Measurements from ENCODE around the gene PBX1.

PBX1 gene

DNA sequence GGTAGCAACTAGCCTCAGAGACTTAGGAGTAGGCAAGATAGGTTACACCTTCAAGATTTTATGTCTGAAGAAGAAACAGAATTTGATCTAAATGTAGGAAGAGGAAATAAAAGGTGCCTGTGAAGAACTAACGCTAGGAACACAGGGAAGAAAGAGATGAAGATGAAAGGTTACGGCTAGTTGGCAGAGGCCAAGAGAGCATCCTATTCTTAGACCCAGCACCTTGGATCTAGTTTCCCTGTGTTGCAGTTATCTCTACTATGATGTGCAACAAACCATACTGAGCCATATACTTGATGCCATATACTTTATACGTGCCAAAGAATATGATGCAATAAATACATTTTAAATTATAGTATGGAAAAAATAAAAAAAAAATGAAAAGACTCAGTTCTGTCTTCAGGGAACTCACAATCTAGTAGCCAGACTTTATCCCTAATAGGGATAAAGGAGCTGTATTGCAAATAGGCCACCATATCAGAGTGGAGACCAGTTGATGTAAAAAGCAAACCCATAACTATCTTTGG lies 181.1 kb downstream of the PBX1 start:
- H3K79me1 ChIP-seq (ENCODE audit: low read depth, low read length): no peaks in the 10 kb centered on the region
- H2BK120ac ChIP-seq (ENCODE audit: low read depth, low read length): no peak overlapping the region
- no peak overlapping the region for H2BK5ac ChIP-seq (ENCODE audit: low read length)
- WGBS, 2 donors (ENCODE audit: extremely low coverage in 2 of 2, insufficient read length in 2 of 2, insufficient replicate concordance in 1 of 2): no CpG with 5 or more reads among the region's 3 CpGs
- H3K4me2 ChIP-seq (ENCODE audit: insufficient read depth, low read length, poor library complexity, severe bottlenecking): no peak overlapping the region
- no peak overlapping the region for H4K8ac ChIP-seq (ENCODE audit: low read depth, low read length)
- H3K23ac ChIP-seq (ENCODE audit: low read depth, low read length, poor library complexity): no peak overlapping the region
- peaks cover 12 to 19% of the 10 kb centered on the region in 2 donors for H3K4me1 ChIP-seq (ENCODE audit: control insufficient read depth in 2 of 2, insufficient read depth in 1 of 2, low read depth in 1 of 2, low read length in 2 of 2)
- H3K4ac ChIP-seq (ENCODE audit: low read length): no peak overlapping the region
- no peak overlapping the region for H4K91ac ChIP-seq (ENCODE audit: low read depth, low read length, poor library complexity)
- H3K27ac ChIP-seq (replicated peaks; ENCODE audit: low read length): no peak overlapping the region
- no peak overlapping the region for H2AK5ac ChIP-seq (ENCODE audit: low read depth, low read length)
- no peak overlapping the region for H2AFZ ChIP-seq (ENCODE audit: low read length)
- no peak overlapping the region for H3K18ac ChIP-seq (ENCODE audit: low read length)
- H3K36me3 ChIP-seq (replicated peaks in 1 of 2; ENCODE audit: control insufficient read depth in 2 of 2, insufficient read depth in 2 of 2, low read length in 2 of 2): no peaks in the 10 kb centered on the region
- no peak for DNase-seq (ENCODE audit: low spot score)
- no peaks in the 10 kb centered on the region for H3K9me3 ChIP-seq (replicated peaks in 1 of 2; ENCODE audit: control insufficient read depth in 2 of 2, insufficient read depth in 1 of 2, low read depth in 1 of 2, low read length in 2 of 2)
- no peak overlapping the region for H3K4me3 ChIP-seq (ENCODE audit: low read length in 2 of 2)
- no peaks in the 10 kb centered on the region for H3K27me3 ChIP-seq (ENCODE audit: control insufficient read depth in 3 of 3, insufficient read depth in 3 of 3, low read depth in 1 of 3, low read length in 3 of 3)
- no peak overlapping the region for H2BK15ac ChIP-seq (ENCODE audit: low read length)
- no peak overlapping the region for H2BK12ac ChIP-seq (ENCODE audit: low read length)
- no peak overlapping the region for H3K9ac ChIP-seq (ENCODE audit: low read depth, low read length, poor library complexity)
- H3K14ac ChIP-seq (ENCODE audit: low read length): no peak overlapping the region

- H2BK12ac ChIP-seq (ENCODE audit: low read length): no peak overlapping the region
- no peaks in the 10 kb centered on the region for H3K9me3 ChIP-seq (replicated peaks in 1 of 2; ENCODE audit: control insufficient read depth in 2 of 2, insufficient read depth in 1 of 2, low read depth in 1 of 2, low read length in 2 of 2)
- no peak for DNase-seq (ENCODE audit: low spot score)
- no CpG with 5 or more reads among the region's 3 CpGs for WGBS, 2 donors (ENCODE audit: extremely low coverage in 2 of 2, insufficient read length in 2 of 2, insufficient replicate concordance in 1 of 2)
- no peak overlapping the region for H4K8ac ChIP-seq (ENCODE audit: low read depth, low read length)
- H3K4me2 ChIP-seq (ENCODE audit: insufficient read depth, low read length, poor library complexity, severe bottlenecking): no peak overlapping the region
- H2AFZ ChIP-seq (ENCODE audit: low read length): no peak overlapping the region
- no peaks in the 10 kb centered on the region for H3K79me1 ChIP-seq (ENCODE audit: low read depth, low read length)
- H3K4ac ChIP-seq (ENCODE audit: low read length): no peak overlapping the region
- H3K27ac ChIP-seq (replicated peaks; ENCODE audit: low read length): no peak overlapping the region
- H2BK5ac ChIP-seq (ENCODE audit: low read length): no peak overlapping the region
- no peak overlapping the region for H4K91ac ChIP-seq (ENCODE audit: low read depth, low read length, poor library complexity)
- H3K4me1 ChIP-seq (ENCODE audit: control insufficient read depth in 2 of 2, insufficient read depth in 1 of 2, low read depth in 1 of 2, low read length in 2 of 2): peaks cover 6 to 11% of the 10 kb centered on the region in 2 donors
- no peak overlapping the region for H3K23ac ChIP-seq (ENCODE audit: low read depth, low read length, poor library complexity)
- no peak overlapping the region for H3K9ac ChIP-seq (ENCODE audit: low read depth, low read length, poor library complexity)
- H3K36me3 ChIP-seq (replicated peaks in 1 of 2; ENCODE audit: control insufficient read depth in 2 of 2, insufficient read depth in 2 of 2, low read length in 2 of 2): no peaks in the 10 kb centered on the region
- no peak overlapping the region for H2BK15ac ChIP-seq (ENCODE audit: low read length)
- H3K27me3 ChIP-seq (ENCODE audit: control insufficient read depth in 3 of 3, insufficient read depth in 3 of 3, low read depth in 1 of 3, low read length in 3 of 3): no peaks in the 10 kb centered on the region
- no peak overlapping the region for H3K18ac ChIP-seq (ENCODE audit: low read length)
- no peak overlapping the region for H3K14ac ChIP-seq (ENCODE audit: low read length)
- no peak overlapping the region for H2AK5ac ChIP-seq (ENCODE audit: low read depth, low read length)
- no peak overlapping the region for H2BK120ac ChIP-seq (ENCODE audit: low read depth, low read length)
- H3K4me3 ChIP-seq (ENCODE audit: low read length in 2 of 2): no peak overlapping the region
Measured at GRCh38 chr1:164742745-164743144, 183.8 kb downstream of the PBX1 start.

DNA sequence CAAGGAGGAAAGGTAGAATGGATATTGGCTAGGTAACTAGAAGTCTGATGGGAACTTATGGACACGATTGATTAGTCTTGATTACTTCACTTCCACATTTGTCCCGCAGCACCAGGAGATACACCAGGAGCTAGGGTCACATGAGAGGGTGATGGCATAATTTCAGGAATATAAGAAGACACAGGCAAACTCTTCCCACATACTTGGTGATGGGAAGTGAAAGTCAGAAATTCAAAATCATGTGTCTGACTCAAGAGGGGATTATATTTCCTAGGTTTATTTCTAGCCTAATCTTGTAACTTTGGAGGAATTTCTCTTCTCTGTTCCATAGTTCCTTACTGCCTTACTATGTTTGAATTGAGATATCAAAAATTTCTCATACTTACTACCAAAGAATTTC lies 185.0 kb downstream of the PBX1 start:
- Histone ChIP-seq H3K4ac (ENCODE audit: low read length) (no peak overlapping the region), H3K14ac (ENCODE audit: low read length) (no peak overlapping the region), H2AFZ (ENCODE audit: low read length) (no peak overlapping the region), H3K9me3 (replicated peaks in 1 of 2; ENCODE audit: control insufficient read depth in 2 of 2, insufficient read depth in 1 of 2, low read depth in 1 of 2, low read length in 2 of 2) (no peaks in the 10 kb centered on the region), H2AK5ac (ENCODE audit: low read depth, low read length) (no peak overlapping the region), H2BK120ac (ENCODE audit: low read depth, low read length) (no peak overlapping the region), H3K79me1 (ENCODE audit: low read depth, low read length) (no peaks in the 10 kb centered on the region), H3K4me1 (ENCODE audit: control insufficient read depth in 2 of 2, insufficient read depth in 1 of 2, low read depth in 1 of 2, low read length in 2 of 2) (peaks cover 9 to 18% of the 10 kb centered on the region in 2 donors), H3K27me3 (ENCODE audit: control insufficient read depth in 3 of 3, insufficient read depth in 3 of 3, low read depth in 1 of 3, low read length in 3 of 3) (no peaks in the 10 kb centered on the region), H2BK12ac (ENCODE audit: low read length) (no peak overlapping the region), H4K8ac (ENCODE audit: low read depth, low read length) (no peak overlapping the region), H4K91ac (ENCODE audit: low read depth, low read length, poor library complexity) (no peak overlapping the region), H3K4me3 (ENCODE audit: low read length in 2 of 2) (no peak overlapping the region), H3K4me2 (ENCODE audit: insufficient read depth, low read length, poor library complexity, severe bottlenecking) (no peak overlapping the region), H2BK5ac (ENCODE audit: low read length) (no peak overlapping the region), H3K9ac (ENCODE audit: low read depth, low read length, poor library complexity) (no peak overlapping the region), H3K18ac (ENCODE audit: low read length) (no peak overlapping the region), H2BK15ac (ENCODE audit: low read length) (no peak overlapping the region), H3K23ac (ENCODE audit: low read depth, low read length, poor library complexity) (no peak overlapping the region), H3K36me3 (replicated peaks in 1 of 2; ENCODE audit: control insufficient read depth in 2 of 2, insufficient read depth in 2 of 2, low read length in 2 of 2) (peaks cover 0 to 2% of the 10 kb centered on the region in 2 donors), H3K27ac (replicated peaks; ENCODE audit: low read length) (no peak overlapping the region)
- DNase-seq (ENCODE audit: low spot score): no peak
- no CpG with 5 or more reads among the region's 2 CpGs for WGBS, 2 donors (ENCODE audit: extremely low coverage in 2 of 2, insufficient read length in 2 of 2, insufficient replicate concordance in 1 of 2)

DNA sequence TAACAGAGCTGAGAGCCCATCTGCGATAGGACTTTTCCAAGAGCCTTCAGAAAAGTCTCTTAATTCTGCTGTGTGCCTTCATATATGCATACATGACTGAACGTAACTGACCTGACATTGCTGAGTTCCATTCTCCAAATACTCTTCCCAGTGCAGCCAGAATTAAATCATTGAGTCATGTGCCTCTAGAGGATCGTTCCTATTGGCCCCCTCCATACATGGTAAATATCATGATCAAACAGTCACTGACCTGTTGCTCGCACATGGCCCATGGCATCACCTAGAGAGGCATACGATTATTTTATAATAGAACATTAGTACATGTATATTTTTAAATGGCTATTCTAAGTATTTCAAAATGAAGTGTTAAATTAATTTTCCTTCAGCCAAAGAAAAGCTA lies 186.8 kb downstream of the PBX1 start:
- Histone ChIP-seq H3K14ac (ENCODE audit: low read length) (no peak overlapping the region), H3K18ac (ENCODE audit: low read length) (no peak overlapping the region), H2BK15ac (ENCODE audit: low read length) (no peak overlapping the region), H3K4ac (ENCODE audit: low read length) (no peak overlapping the region), H3K9ac (ENCODE audit: low read depth, low read length, poor library complexity) (no peak overlapping the region), H3K4me2 (ENCODE audit: insufficient read depth, low read length, poor library complexity, severe bottlenecking) (no peak overlapping the region), H3K27me3 (ENCODE audit: control insufficient read depth in 3 of 3, insufficient read depth in 3 of 3, low read depth in 1 of 3, low read length in 3 of 3) (no peaks in the 10 kb centered on the region), H2BK5ac (ENCODE audit: low read length) (no peak overlapping the region), H2AFZ (ENCODE audit: low read length) (no peak overlapping the region), H3K4me1 (ENCODE audit: control insufficient read depth in 2 of 2, insufficient read depth in 1 of 2, low read depth in 1 of 2, low read length in 2 of 2) (peaks cover 8 to 12% of the 10 kb centered on the region in 2 donors), H3K23ac (ENCODE audit: low read depth, low read length, poor library complexity) (no peak overlapping the region), H3K79me1 (ENCODE audit: low read depth, low read length) (no peaks in the 10 kb centered on the region), H4K91ac (ENCODE audit: low read depth, low read length, poor library complexity) (no peak overlapping the region), H3K9me3 (replicated peaks in 1 of 2; ENCODE audit: control insufficient read depth in 2 of 2, insufficient read depth in 1 of 2, low read depth in 1 of 2, low read length in 2 of 2) (no peaks in the 10 kb centered on the region), H3K4me3 (ENCODE audit: low read length in 2 of 2) (no peak overlapping the region), H3K36me3 (replicated peaks in 1 of 2; ENCODE audit: control insufficient read depth in 2 of 2, insufficient read depth in 2 of 2, low read length in 2 of 2) (peaks cover 0 to 2% of the 10 kb centered on the region in 2 donors), H2BK12ac (ENCODE audit: low read length) (no peak overlapping the region), H2BK120ac (ENCODE audit: low read depth, low read length) (no peak overlapping the region), H3K27ac (replicated peaks; ENCODE audit: low read length) (no peak overlapping the region), H2AK5ac (ENCODE audit: low read depth, low read length) (no peak overlapping the region), H4K8ac (ENCODE audit: low read depth, low read length) (no peak overlapping the region)
- no CpG with 5 or more reads among the region's 5 CpGs for WGBS, 2 donors (ENCODE audit: extremely low coverage in 2 of 2, insufficient read length in 2 of 2, insufficient replicate concordance in 1 of 2)
- DNase-seq (ENCODE audit: low spot score): no peak
